Lower lobe of right lung (tissue), 2 donors: Measurements from ENCODE around the gene PLEKHG1. TPM values are rescaled to one million over a fixed set of nuclear protein-coding genes. Genes with fewer than 3 reads are reported as not detected.
A peak's percentile ranks its signal among the peaks of the same experiment; 100 is the strongest.

Source experiments
- ATAC-seq, 2 donors: fragments of 200-7000 bp; cut with Tn5 transposase; one replicate each; pipeline ENCODE4 v1.9.1; 2020 to 2022; ENCODE audit warnings: mild to moderate bottlenecking in 2 of 2, moderate library complexity in 2 of 2
- DNase-seq: peaks from one replicate; pipeline ENCODE4 v3.0.0-alpha.2; 2020
- H3K27ac ChIP-seq: fragments of 200-600 bp; one replicate; pipeline ENCODE4 v1.8.0; 2022
- H3K27me3 ChIP-seq: fragments of 200-600 bp; one replicate; pipeline ENCODE4 v1.8.0; 2022; ENCODE audit warnings: low read depth
- H3K36me3 ChIP-seq: fragments of 200-600 bp; one replicate; pipeline ENCODE4 v1.8.0; 2022; ENCODE audit warnings: mild to moderate bottlenecking
- H3K4me1 ChIP-seq: fragments of 200-600 bp; one replicate; pipeline ENCODE4 v1.8.0; 2022
- H3K4me3 ChIP-seq: fragments of 200-600 bp; one replicate; pipeline ENCODE4 v1.8.0; 2022; ENCODE audit warnings: mild to moderate bottlenecking
- H3K9me3 ChIP-seq: fragments of 200-600 bp; one replicate; pipeline ENCODE4 v1.8.0; 2022
- intact Hi-C: fragments of 100-400 bp; cut with DNase I; formaldehyde crosslinking; loops from one replicate; pipeline ENCODE4 v1.11.0; 2022
- total RNA-seq: library from RNA; stranded (reverse); fragmentation: NEBNext Ultra II Directional; extraction: Animal tissue kit (Norgen Biotek cat#: 25700); gene quantifications from one replicate; pipeline ENCODE4 v1.2.1, GENCODE V29; 2021
- TF ChIP-seq, protein P1 (sequence below): fragments of 200-600 bp; IDR thresholded peaks from one replicate; pipeline ENCODE4 v1.8.0; 2022; ENCODE audit warnings: antibody characterized with exemption, mild to moderate bottlenecking
- donor health status: DM: no; HTN: yes; CAD: no; lungs with severe emphysema.

Gene PLEKHG1
- total RNA-seq, 1 donor from 2014 or later = 20.4 TPM

DNA sequence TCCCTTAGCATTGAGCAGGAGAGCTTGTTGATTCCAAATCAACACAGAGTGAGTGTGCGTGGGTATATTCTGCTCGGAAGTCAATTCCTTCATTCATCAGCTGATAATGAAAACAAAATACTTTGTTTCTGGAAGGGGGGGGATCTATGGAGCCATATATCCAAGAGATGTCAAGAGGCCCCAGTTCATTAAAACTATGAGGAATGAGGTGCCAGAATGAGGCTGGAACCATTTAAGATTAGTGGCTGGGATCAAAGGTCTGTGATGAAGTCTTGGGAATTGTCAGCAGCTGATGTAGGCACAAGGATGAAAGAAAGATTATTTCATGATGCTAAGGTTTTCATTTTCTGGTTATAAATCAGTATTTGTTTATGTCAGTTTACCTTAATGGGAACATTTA is 30.5 kb upstream of the PLEKHG1 start:
- ATAC-seq = no peak

DNA sequence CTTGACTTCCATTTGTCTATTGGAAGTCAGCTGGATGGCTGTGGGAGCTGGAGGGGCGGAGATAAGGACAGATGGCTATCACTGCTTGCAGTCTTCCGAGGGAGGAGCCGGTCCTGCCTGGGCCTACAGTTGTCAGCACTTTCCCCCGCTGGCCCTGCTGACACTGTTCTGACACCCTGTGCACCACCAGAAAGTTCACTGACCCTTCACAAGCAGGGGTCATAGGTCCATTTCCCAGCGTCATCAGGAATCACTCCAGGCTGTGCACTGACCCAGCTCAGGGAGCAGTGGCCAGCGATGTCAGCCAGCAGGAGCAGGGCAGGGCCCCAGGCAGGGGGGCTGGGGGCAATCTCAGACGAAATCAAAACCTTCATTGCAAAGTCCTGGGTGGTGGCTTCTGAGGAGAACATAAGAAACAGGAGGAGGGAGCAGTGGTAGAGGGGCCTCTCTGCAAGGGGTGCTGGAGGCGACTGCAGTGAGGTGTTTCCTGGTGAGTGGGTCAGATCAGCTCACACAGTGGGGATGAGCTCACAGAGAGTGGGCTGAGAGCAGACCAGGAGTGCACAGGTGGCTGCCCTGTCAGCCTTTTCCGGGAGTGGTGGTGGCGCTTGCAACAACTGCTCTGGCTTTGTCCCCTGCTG is 26.5 kb upstream of the PLEKHG1 start:
- DNase-seq = no peak

More for the DNA sequence above, 30.5 kb upstream of the PLEKHG1 start:
- Histone ChIP-seq H3K9me3 (no peaks in the 10 kb centered on the region), H3K27ac (no peak overlapping the region), H3K27me3 (no peaks in the 10 kb centered on the region), H3K4me3 (no peak overlapping the region), H3K36me3 (no peaks in the 10 kb centered on the region), H3K4me1 (peaks cover 5% of the 10 kb centered on the region)
- DNase-seq = no peak
- intact Hi-C loops = no loop called here
- TF ChIP-seq, protein P1, sequence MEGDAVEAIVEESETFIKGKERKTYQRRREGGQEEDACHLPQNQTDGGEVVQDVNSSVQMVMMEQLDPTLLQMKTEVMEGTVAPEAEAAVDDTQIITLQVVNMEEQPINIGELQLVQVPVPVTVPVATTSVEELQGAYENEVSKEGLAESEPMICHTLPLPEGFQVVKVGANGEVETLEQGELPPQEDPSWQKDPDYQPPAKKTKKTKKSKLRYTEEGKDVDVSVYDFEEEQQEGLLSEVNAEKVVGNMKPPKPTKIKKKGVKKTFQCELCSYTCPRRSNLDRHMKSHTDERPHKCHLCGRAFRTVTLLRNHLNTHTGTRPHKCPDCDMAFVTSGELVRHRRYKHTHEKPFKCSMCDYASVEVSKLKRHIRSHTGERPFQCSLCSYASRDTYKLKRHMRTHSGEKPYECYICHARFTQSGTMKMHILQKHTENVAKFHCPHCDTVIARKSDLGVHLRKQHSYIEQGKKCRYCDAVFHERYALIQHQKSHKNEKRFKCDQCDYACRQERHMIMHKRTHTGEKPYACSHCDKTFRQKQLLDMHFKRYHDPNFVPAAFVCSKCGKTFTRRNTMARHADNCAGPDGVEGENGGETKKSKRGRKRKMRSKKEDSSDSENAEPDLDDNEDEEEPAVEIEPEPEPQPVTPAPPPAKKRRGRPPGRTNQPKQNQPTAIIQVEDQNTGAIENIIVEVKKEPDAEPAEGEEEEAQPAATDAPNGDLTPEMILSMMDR = no peak

GRCh38 chr6:150575836-150576235 is 23.8 kb upstream of the PLEKHG1 start:
- no peak for ATAC-seq
- Histone ChIP-seq H3K27ac (no peak overlapping the region), H3K36me3 (no peaks in the 10 kb centered on the region), H3K4me1 (peaks cover 5% of the 10 kb centered on the region), H3K27me3 (no peaks in the 10 kb centered on the region), H3K4me3 (no peak overlapping the region), H3K9me3 (no peaks in the 10 kb centered on the region)
- DNase-seq = no peak
- intact Hi-C loops = no loop called here
- TF ChIP-seq, protein P1 = no peak

More for the DNA sequence above, 26.5 kb upstream of the PLEKHG1 start:
- intact Hi-C loops = no loop called here
- H3K36me3 ChIP-seq = no peaks in the 10 kb centered on the region
- peaks cover 5% of the 10 kb centered on the region for H3K4me1 ChIP-seq
- no peaks in the 10 kb centered on the region for H3K9me3 ChIP-seq
- TF ChIP-seq, protein P1 = no peak
- H3K4me3 ChIP-seq = no peak overlapping the region
- no peaks in the 10 kb centered on the region for H3K27me3 ChIP-seq
- H3K27ac ChIP-seq = no peak overlapping the region
- peak; percentile 44 to 47 for ATAC-seq

GRCh38 chr6:150576651-150577226 is 22.9 kb upstream of the PLEKHG1 start:
- Histone ChIP-seq H3K36me3 (no peaks in the 10 kb centered on the region), H3K27me3 (no peaks in the 10 kb centered on the region), H3K27ac (no peak overlapping the region), H3K4me3 (no peak overlapping the region), H3K9me3 (no peaks in the 10 kb centered on the region), H3K4me1 (peaks cover 5% of the 10 kb centered on the region)
- no peak for ATAC-seq
- intact Hi-C loops = no loop called here
- no peak for DNase-seq
- TF ChIP-seq, protein P1 = no peak

DNA sequence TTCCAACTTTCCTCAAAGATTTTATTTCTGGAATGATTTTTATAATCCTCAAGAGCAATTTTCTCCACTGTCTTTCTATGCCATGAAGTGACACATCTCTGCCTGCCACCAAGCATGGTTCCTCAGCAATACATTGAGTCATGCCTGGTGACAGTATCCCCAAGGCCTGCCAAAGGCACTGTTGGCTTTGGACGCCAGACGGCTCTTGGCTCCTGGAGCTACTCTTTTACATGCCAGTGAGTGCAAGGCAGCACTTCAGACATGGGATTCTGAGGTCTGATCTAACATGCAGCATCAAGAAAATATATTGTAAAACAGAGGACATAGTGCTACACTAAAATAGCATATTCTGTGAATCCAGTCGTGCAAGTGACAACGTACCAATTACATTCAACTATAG is 20.1 kb upstream of the PLEKHG1 start:
- Histone ChIP-seq H3K36me3 (no peaks in the 10 kb centered on the region), H3K4me3 (no peak overlapping the region), H3K27ac (no peak overlapping the region), H3K4me1 (no peaks in the 10 kb centered on the region), H3K9me3 (no peaks in the 10 kb centered on the region), H3K27me3 (no peaks in the 10 kb centered on the region)
- no peak for DNase-seq
- intact Hi-C loops = no loop called here
- TF ChIP-seq, protein P1 = no peak
- ATAC-seq = no peak
